Measurements from ENCODE around the gene SNTG2.

DNA sequence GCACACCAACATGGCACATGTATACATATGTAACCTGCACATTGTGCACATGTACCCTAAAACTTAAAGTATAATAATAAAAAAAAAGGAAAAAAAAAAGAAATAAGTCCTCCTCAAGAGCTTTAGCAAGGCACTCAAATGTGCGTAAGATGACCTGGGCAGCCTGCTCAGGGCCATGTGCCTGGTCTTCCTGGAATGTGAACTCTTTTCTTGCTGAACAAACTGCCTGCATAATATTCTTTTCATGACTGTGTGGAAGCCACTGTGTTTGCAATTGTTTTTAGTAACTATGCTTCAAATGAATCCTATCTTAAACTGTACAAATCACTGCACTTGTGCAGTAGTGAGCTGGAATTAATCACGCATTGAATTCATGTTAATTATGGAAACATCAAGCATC is 294.5 kb downstream of the SNTG2 start:
- TF ChIP-seq, protein P1, sequence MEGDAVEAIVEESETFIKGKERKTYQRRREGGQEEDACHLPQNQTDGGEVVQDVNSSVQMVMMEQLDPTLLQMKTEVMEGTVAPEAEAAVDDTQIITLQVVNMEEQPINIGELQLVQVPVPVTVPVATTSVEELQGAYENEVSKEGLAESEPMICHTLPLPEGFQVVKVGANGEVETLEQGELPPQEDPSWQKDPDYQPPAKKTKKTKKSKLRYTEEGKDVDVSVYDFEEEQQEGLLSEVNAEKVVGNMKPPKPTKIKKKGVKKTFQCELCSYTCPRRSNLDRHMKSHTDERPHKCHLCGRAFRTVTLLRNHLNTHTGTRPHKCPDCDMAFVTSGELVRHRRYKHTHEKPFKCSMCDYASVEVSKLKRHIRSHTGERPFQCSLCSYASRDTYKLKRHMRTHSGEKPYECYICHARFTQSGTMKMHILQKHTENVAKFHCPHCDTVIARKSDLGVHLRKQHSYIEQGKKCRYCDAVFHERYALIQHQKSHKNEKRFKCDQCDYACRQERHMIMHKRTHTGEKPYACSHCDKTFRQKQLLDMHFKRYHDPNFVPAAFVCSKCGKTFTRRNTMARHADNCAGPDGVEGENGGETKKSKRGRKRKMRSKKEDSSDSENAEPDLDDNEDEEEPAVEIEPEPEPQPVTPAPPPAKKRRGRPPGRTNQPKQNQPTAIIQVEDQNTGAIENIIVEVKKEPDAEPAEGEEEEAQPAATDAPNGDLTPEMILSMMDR (IDR thresholded peaks at IDR 0.05): no peak
- no peak for TF ChIP-seq ZFX (IDR thresholded peaks at IDR 0.05; ENCODE audit: borderline replicate concordance)

Measured in 22Rv1 (cell line).